ENCODE data around the gene GNB1L. TPM values are rescaled to one million over a fixed set of nuclear protein-coding genes. Genes with fewer than 3 reads are reported as not detected.

The GNB1L gene
- total RNA-seq, 1 donor = 4.0 TPM

GRCh38 chr22:19849835-19850762, 4.6 kb downstream of the GNB1L start:
- Histone ChIP-seq H3K79me2 (ENCODE audit: insufficient read depth, low read length) (peaks cover 68% of the 10 kb centered on the region), H3K36me3 (ENCODE audit: insufficient read depth, low read length) (peaks cover 29% of the 10 kb centered on the region)

GRCh38 chr22:19848298-19849224, 6.1 kb downstream of the GNB1L start:
- Histone ChIP-seq H3K79me2 (ENCODE audit: insufficient read depth, low read length) (peaks cover 59% of the 10 kb centered on the region), H4K20me1 (ENCODE audit: insufficient read depth, low read length) (peaks cover 26% of the 10 kb centered on the region)
- no peak for TF ChIP-seq CTCF (IDR thresholded peaks at IDR 0.05; ENCODE audit: extremely low read depth, low read depth, low read length)

More at GRCh38 chr22:19849835-19850762, 4.6 kb downstream of the GNB1L start:
- peaks cover 31% of the 10 kb centered on the region for H4K20me1 ChIP-seq (ENCODE audit: insufficient read depth, low read length)
- no peak overlapping the region for H3K27ac ChIP-seq (ENCODE audit: low read depth, low read length)
- H3K27me3 ChIP-seq (ENCODE audit: insufficient read depth, low read length) = no peaks in the 10 kb centered on the region
- H2AFZ ChIP-seq (ENCODE audit: low read length) = no peak overlapping the region
- H3K9me3 ChIP-seq (ENCODE audit: low read depth, low read length) = no peaks in the 10 kb centered on the region
- TF ChIP-seq CTCF (IDR thresholded peaks at IDR 0.05; ENCODE audit: extremely low read depth, low read depth, low read length) = no peak
- peaks cover 14% of the 10 kb centered on the region for H3K4me1 ChIP-seq (ENCODE audit: insufficient read depth, low read length)
- no peak overlapping the region for H3K4me3 ChIP-seq (ENCODE audit: insufficient read depth, low read length)
- no peak overlapping the region for H3K4me2 ChIP-seq (ENCODE audit: insufficient read depth, low read length)
- peak; percentile 6 for DNase-seq (ENCODE audit: insufficient read length, low spot score, missing footprints)

GRCh38 chr22:19847345-19847632, 7.4 kb downstream of the GNB1L start:
- Histone ChIP-seq H3K27me3 (ENCODE audit: insufficient read depth, low read length) (no peaks in the 10 kb centered on the region), H3K4me3 (ENCODE audit: insufficient read depth, low read length) (no peak overlapping the region), H3K36me3 (ENCODE audit: insufficient read depth, low read length) (peaks cover 27% of the 10 kb centered on the region), H3K4me2 (ENCODE audit: insufficient read depth, low read length) (no peak overlapping the region), H3K27ac (ENCODE audit: low read depth, low read length) (no peak overlapping the region), H3K4me1 (ENCODE audit: insufficient read depth, low read length) (peaks cover 13% of the 10 kb centered on the region), H3K9me3 (ENCODE audit: low read depth, low read length) (no peaks in the 10 kb centered on the region), H4K20me1 (ENCODE audit: insufficient read depth, low read length) (peaks cover 13% of the 10 kb centered on the region), H2AFZ (ENCODE audit: low read length) (no peak overlapping the region), H3K79me2 (ENCODE audit: insufficient read depth, low read length) (peaks cover 46% of the 10 kb centered on the region)
- DNase-seq (ENCODE audit: insufficient read length, low spot score, missing footprints) = no peak
- no peak for TF ChIP-seq CTCF (IDR thresholded peaks at IDR 0.05; ENCODE audit: extremely low read depth, low read depth, low read length)

More at GRCh38 chr22:19848298-19849224, 6.1 kb downstream of the GNB1L start:
- no peak overlapping the region for H3K4me3 ChIP-seq (ENCODE audit: insufficient read depth, low read length)
- no peak overlapping the region for H3K27ac ChIP-seq (ENCODE audit: low read depth, low read length)
- no peak overlapping the region for H3K4me2 ChIP-seq (ENCODE audit: insufficient read depth, low read length)
- peak; percentile 80 for DNase-seq (ENCODE audit: insufficient read length, low spot score, missing footprints)
- peaks cover 24% of the 10 kb centered on the region for H3K4me1 ChIP-seq (ENCODE audit: insufficient read depth, low read length)
- H3K36me3 ChIP-seq (ENCODE audit: insufficient read depth, low read length) = peaks cover 29% of the 10 kb centered on the region
- H2AFZ ChIP-seq (ENCODE audit: low read length) = no peak overlapping the region
- H3K9me3 ChIP-seq (ENCODE audit: low read depth, low read length) = no peaks in the 10 kb centered on the region
- no peaks in the 10 kb centered on the region for H3K27me3 ChIP-seq (ENCODE audit: insufficient read depth, low read length)
